HepG2 (cell line): Measurements from ENCODE around the gene MSI2. TPM values are rescaled to one million over a fixed set of nuclear protein-coding genes. Genes with fewer than 3 reads are reported as not detected.

Source experiments
- ADNP ChIP-seq: sonication (generic); formaldehyde crosslinking; IDR thresholded peaks from 2 replicates; pipeline ENCODE4 v1.4.0; 2020; ENCODE audit warnings: missing genetic modification reagents
- BCL6 ChIP-seq: IDR thresholded peaks from 2 replicates; pipeline ENCODE4 v1.6.1; 2016; ENCODE audit warnings: missing genetic modification reagents, missing compliant biosample characterization
- DZIP1 ChIP-seq: sonication (generic); formaldehyde crosslinking; IDR thresholded peaks from 2 replicates; pipeline ENCODE4 v1.5.0; 2020; ENCODE audit warnings: mild to moderate bottlenecking, missing genetic modification reagents
- FOXK2 ChIP-seq: fragments of 450-650 bp; IDR thresholded peaks from 2 replicates; pipeline ENCODE4 v1.6.1; 2016
- IRF9 ChIP-seq: sonication (generic); formaldehyde crosslinking; IDR thresholded peaks from 2 replicates; pipeline ENCODE4 v1.8.0; 2022; ENCODE audit warnings: missing genetic modification reagents, mild to moderate bottlenecking, borderline replicate concordance
- KLF15 ChIP-seq: sonication (generic); formaldehyde crosslinking; IDR thresholded peaks from 2 replicates; pipeline ENCODE4 v1.8.1; 2023; ENCODE audit warnings: borderline replicate concordance, mild to moderate bottlenecking, inconsistent platforms, missing genetic modification reagents, mixed read lengths
- MIXL1 ChIP-seq: IDR thresholded peaks from 2 replicates; pipeline ENCODE4 v1.6.1; 2016
- PLSCR1 ChIP-seq: sonication (generic); formaldehyde crosslinking; IDR thresholded peaks from 2 replicates; pipeline ENCODE4 v1.5.0; 2020; ENCODE audit warnings: missing genetic modification reagents, mild to moderate bottlenecking, borderline replicate concordance
- SNAPC4 ChIP-seq: sonication (generic); formaldehyde crosslinking; IDR thresholded peaks from 2 replicates; pipeline ENCODE4 v1.4.0; 2020; ENCODE audit warnings: mild to moderate bottlenecking, missing genetic modification reagents
- SNAPC5 ChIP-seq: sonication (generic); formaldehyde crosslinking; IDR thresholded peaks from 2 replicates; pipeline ENCODE4 v1.8.1; 2023; ENCODE audit warnings: mild to moderate bottlenecking, missing genetic modification reagents, borderline replicate concordance
- ZFP36L1 ChIP-seq: sonication (generic); formaldehyde crosslinking; IDR thresholded peaks from 2 replicates; pipeline ENCODE4 v1.8.0; 2022; ENCODE audit warnings: mild to moderate bottlenecking, missing genetic modification reagents, moderate library complexity
- ZNF10 ChIP-seq: sonication (generic); formaldehyde crosslinking; IDR thresholded peaks from 2 replicates; pipeline ENCODE4 v1.4.0; 2020; ENCODE audit warnings: mild to moderate bottlenecking, low read depth, missing genetic modification reagents, borderline replicate concordance
- ZNF101 ChIP-seq: sonication (generic); formaldehyde crosslinking; IDR thresholded peaks from 2 replicates; pipeline ENCODE4 v1.4.0; 2020; ENCODE audit warnings: mild to moderate bottlenecking, low read depth, missing genetic modification reagents, borderline replicate concordance
- ZNF264 ChIP-seq: sonication (generic); formaldehyde crosslinking; IDR thresholded peaks from 2 replicates; pipeline ENCODE4 v1.4.0; 2020; ENCODE audit warnings: missing genetic modification reagents
- ZNF33B ChIP-seq: sonication (generic); formaldehyde crosslinking; IDR thresholded peaks from 2 replicates; pipeline ENCODE4 v1.5.1; 2020; ENCODE audit warnings: mild to moderate bottlenecking, missing genetic modification reagents
- ZNF468 ChIP-seq: sonication (generic); formaldehyde crosslinking; IDR thresholded peaks from 2 replicates; pipeline ENCODE4 v1.8.0; 2022; ENCODE audit warnings: mild to moderate bottlenecking, moderate library complexity, missing genetic modification reagents
- ZNF572 ChIP-seq: sonication (generic); formaldehyde crosslinking; IDR thresholded peaks from 2 replicates; pipeline ENCODE4 v1.5.1; 2020; ENCODE audit warnings: mild to moderate bottlenecking, missing genetic modification reagents
- ZNF644 ChIP-seq: IDR thresholded peaks from 2 replicates; pipeline ENCODE4 v1.6.1; 2016; ENCODE audit warnings: low read depth
- ZNF781 ChIP-seq: sonication (generic); formaldehyde crosslinking; IDR thresholded peaks from 2 replicates; pipeline ENCODE4 v1.5.1; 2020; ENCODE audit warnings: borderline replicate concordance, mild to moderate bottlenecking, missing genetic modification reagents; ENCODE audit errors: not compliant biosample characterization
- ZNF816 ChIP-seq: sonication (generic); formaldehyde crosslinking; IDR thresholded peaks from 2 replicates; pipeline ENCODE4 v1.8.0; 2022; ENCODE audit warnings: missing genetic modification reagents, mild to moderate bottlenecking, borderline replicate concordance
- polyA plus RNA-seq, 8 experiments: library from polyadenylated mRNA; depleted of rRNA in 3 of 8; stranded (reverse) in 7 of 8; unstranded in 1 of 8; fragments of >200 nt; fragmentation: Illumina TruSeq in 4 of 8; extraction: Trizol in 4 of 8; gene quantifications; 2 replicates each; pipeline versions ENCODE4 v1.2.1 to v1.2.3, GENCODE V29; 2011 to 2016; ENCODE audit warnings: low read depth in 4 of 8, missing spikeins in 1 of 8, mixed read lengths in 1 of 8; ENCODE audit not compliant: insufficient read depth in 1 of 8
- total RNA-seq, 5 experiments: library from RNA; depleted of rRNA; stranded (reverse); fragments of >200 nt; fragmentation: Illumina TruSeq; extraction: Trizol; gene quantifications; 2 replicates each; pipeline ENCODE4 v1.2.3, GENCODE V29; 2016; ENCODE audit warnings: low read depth in 1 of 5

Gene MSI2
- total and polyA plus RNA-seq, 2 of the 13 experiments (the other 11 are each of a cell fraction or from before 2014, with no cell fraction given) = 77.5 to 78.4 TPM

GRCh38 chr17:57697891-57698711 is 441.8 kb downstream of the MSI2 start (continued):
- no peak for TF ChIP-seq SNAPC4 (CRISPR knock-in tag)
- TF ChIP-seq BCL6 = peak; percentile 49; the same call in 1 of the 2 replicates
- TF ChIP-seq ZNF101 (CRISPR knock-in tag) = no peak
- TF ChIP-seq ZNF644 (CRISPR knock-in tag) = no peak
- peak; percentile 49; the same call in 1 of the 2 replicates for TF ChIP-seq IRF9 (CRISPR knock-in tag)
- TF ChIP-seq ZNF572 (CRISPR knock-in tag) = no peak
- no peak for TF ChIP-seq DZIP1 (CRISPR knock-in tag)
- no peak for TF ChIP-seq MIXL1 (CRISPR knock-in tag)
- no peak for TF ChIP-seq KLF15 (CRISPR knock-in tag)
- no peak for TF ChIP-seq ZNF816 (CRISPR knock-in tag)
- no peak for TF ChIP-seq ADNP (CRISPR knock-in tag)
- no peak for TF ChIP-seq FOXK2
- no peak for TF ChIP-seq PLSCR1 (CRISPR knock-in tag)
- TF ChIP-seq ZNF781 = no peak
- TF ChIP-seq ZNF33B (CRISPR knock-in tag) = no peak
- no peak for TF ChIP-seq ZNF10
- no peak for TF ChIP-seq ZFP36L1 (CRISPR knock-in tag)
- TF ChIP-seq ZNF264 (CRISPR knock-in tag) = no peak
- no peak for TF ChIP-seq SNAPC5 (CRISPR knock-in tag)
- no peak for TF ChIP-seq ZNF468 (CRISPR knock-in tag)
